Measurements from ENCODE around the gene SLC5A11.
"Not testable (repeated sequence)": the region's sequence is repeated elsewhere in the genome, so short reads cannot be mapped to it uniquely, and the experiment has no call there.

The SLC5A11 gene

GRCh38 chr16:24836836-24837235 is 8.9 kb upstream of the SLC5A11 start:
- DNase-seq (ENCODE audit: low read depth in 2 of 2): no peak

- DNase-seq (ENCODE audit: low read depth in 2 of 2): no peak
These were observed 7.8 kb upstream of the SLC5A11 start for GRCh38 chr16:24837969-24838368.

GRCh38 chr16:24838554-24839266 is 7.1 kb upstream of the SLC5A11 start:
- DNase-seq (ENCODE audit: low read depth in 2 of 2): no peak

- no peak for DNase-seq (ENCODE audit: low read depth in 2 of 2)
These were observed 6.3 kb upstream of the SLC5A11 start for GRCh38 chr16:24839347-24839972.

- no peak for DNase-seq (ENCODE audit: low read depth in 2 of 2)
These were observed 4.5 kb upstream of the SLC5A11 start for GRCh38 chr16:24841291-24841690.

- no peak for DNase-seq (ENCODE audit: low read depth in 2 of 2)
These were observed 1.4 kb upstream of the SLC5A11 start for GRCh38 chr16:24844101-24845030.

- DNase-seq (ENCODE audit: low read depth in 2 of 2): not testable (repeated sequence)
These were observed 765 bp upstream of the SLC5A11 start for GRCh38 chr16:24845031-24845365.

GRCh38 chr16:24846548-24847357 is 990 bp downstream of the SLC5A11 start:
- DNase-seq (ENCODE audit: low read depth in 2 of 2): no peak

GRCh38 chr16:24847358-24847664 is 1.5 kb downstream of the SLC5A11 start:
- DNase-seq (ENCODE audit: low read depth in 2 of 2): no peak

GRCh38 chr16:24848065-24848464 is 2.3 kb downstream of the SLC5A11 start:
- DNase-seq (ENCODE audit: low read depth in 2 of 2): peak in 1 of 2 experiments; percentile 25

- DNase-seq (ENCODE audit: low read depth in 2 of 2): no peak
These were observed 3.9 kb downstream of the SLC5A11 start for GRCh38 chr16:24849641-24850040.

GRCh38 chr16:24850289-24850938 is 4.7 kb downstream of the SLC5A11 start:
- peak in 1 of 2 experiments; percentile 6 for DNase-seq (ENCODE audit: low read depth in 2 of 2)

- no peak for DNase-seq (ENCODE audit: low read depth in 2 of 2)
These were observed 5.9 kb downstream of the SLC5A11 start for GRCh38 chr16:24851700-24852099.

GRCh38 chr16:24852281-24852721 is 6.5 kb downstream of the SLC5A11 start:
- DNase-seq (ENCODE audit: low read depth in 2 of 2): no peak

GRCh38 chr16:24853169-24853824 is 7.5 kb downstream of the SLC5A11 start:
- DNase-seq (ENCODE audit: low read depth in 2 of 2): no peak

GRCh38 chr16:24853830-24854229 is 8.1 kb downstream of the SLC5A11 start:
- DNase-seq (ENCODE audit: low read depth in 2 of 2): peak in 1 of 2 experiments; percentile 13

GRCh38 chr16:24854607-24855171 is 8.9 kb downstream of the SLC5A11 start:
- no peak for DNase-seq (ENCODE audit: low read depth in 2 of 2)

- DNase-seq (ENCODE audit: low read depth in 2 of 2): no peak
These were observed 9.9 kb downstream of the SLC5A11 start for GRCh38 chr16:24855678-24856077.

GRCh38 chr16:24856871-24857270 is 11.1 kb downstream of the SLC5A11 start:
- not testable (repeated sequence) for DNase-seq (ENCODE audit: low read depth in 2 of 2)
